Parathyroid adenoma (tissue), 2 donors: ENCODE data around the gene KNDC1.

ENCODE experiments used
- H2AFZ ChIP-seq: fragments of 300-600 bp; sonication (generic); one replicate; pipeline ENCODE4 v1.7.0; 2017; ENCODE audit warnings: antibody characterized with exemption, mild to moderate bottlenecking
- H3K27ac ChIP-seq: fragments of 300-600 bp; sonication (generic); one replicate; pipeline ENCODE4 v1.7.0; 2017
- H3K27me3 ChIP-seq: fragments of 300-600 bp; sonication (generic); one replicate; pipeline ENCODE4 v1.7.0; 2017; ENCODE audit warnings: low read length; ENCODE audit not compliant: control insufficient read depth, insufficient read depth
- H3K36me3 ChIP-seq: fragments of 300-600 bp; sonication (generic); one replicate; pipeline ENCODE4 v1.7.0; 2017; ENCODE audit warnings: low read length; ENCODE audit not compliant: control insufficient read depth, insufficient read depth
- H3K4me1 ChIP-seq: fragments of 300-600 bp; sonication (generic); one replicate; pipeline ENCODE4 v1.7.0; 2017; ENCODE audit warnings: control low read depth
- H3K4me2 ChIP-seq: fragments of 300-600 bp; sonication (generic); one replicate; pipeline ENCODE4 v1.7.0; 2017; ENCODE audit warnings: low read length
- H3K4me3 ChIP-seq: fragments of 300-600 bp; sonication (generic); one replicate; pipeline ENCODE4 v1.7.0; 2017; ENCODE audit warnings: low read depth, low read length
- H3K79me2 ChIP-seq: fragments of 300-600 bp; sonication (generic); one replicate; pipeline ENCODE4 v1.7.0; 2017; ENCODE audit warnings: control low read depth
- H3K9ac ChIP-seq: fragments of 300-600 bp; sonication (generic); one replicate; pipeline ENCODE4 v1.7.0; 2017; ENCODE audit warnings: mild to moderate bottlenecking
- H3K9me3 ChIP-seq: fragments of 300-600 bp; sonication (generic); one replicate; pipeline ENCODE4 v1.7.0; 2017; ENCODE audit warnings: low read length; ENCODE audit not compliant: control insufficient read depth
- TF ChIP-seq, protein P1 (sequence below): fragments of 300-600 bp; sonication (generic); IDR thresholded peaks from one replicate; pipeline ENCODE4 v1.7.0; 2017; ENCODE audit warnings: antibody characterized with exemption, mild to moderate bottlenecking
- donor health status: primary hyperparathyroidism.

KNDC1 gene

DNA sequence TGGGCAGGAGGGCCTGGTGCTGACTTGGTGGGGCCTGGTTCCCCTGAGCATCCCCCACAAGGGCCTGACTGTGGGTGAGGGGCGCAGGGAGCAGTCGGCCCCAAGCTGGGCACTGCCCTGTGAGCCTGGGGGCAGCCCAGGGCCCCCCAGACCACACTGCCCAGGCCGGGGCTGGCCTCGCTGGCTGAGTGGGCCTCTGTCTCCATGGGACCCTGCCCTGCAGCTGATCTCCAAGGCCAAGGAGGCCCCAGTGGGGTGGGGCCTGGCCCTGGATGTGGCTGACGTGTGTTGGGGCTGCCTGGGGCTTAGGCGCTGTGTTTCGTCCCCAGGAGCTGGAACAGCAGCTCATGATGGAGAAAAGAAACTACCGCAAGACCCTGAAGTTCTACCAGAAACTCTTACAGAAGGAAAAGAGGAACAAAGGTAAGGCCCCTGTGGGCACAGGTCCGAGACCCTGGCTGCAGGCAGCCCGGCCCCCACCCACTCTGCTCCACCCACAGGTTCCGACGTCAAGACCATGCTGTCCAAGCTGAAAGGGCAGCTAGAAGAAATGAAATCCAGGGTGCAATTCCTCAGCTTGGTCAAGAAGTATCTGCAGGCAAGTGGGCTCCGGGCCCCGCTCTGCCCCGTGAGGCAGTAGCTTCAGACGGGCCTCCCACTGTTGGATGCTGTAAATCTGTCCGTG is 46.5 kb downstream of the KNDC1 start:
- Histone ChIP-seq H3K4me3 (no peak overlapping the region), H2AFZ (no peak overlapping the region), H3K36me3 (no peaks in the 10 kb centered on the region), H3K9me3 (no peaks in the 10 kb centered on the region), H3K79me2 (no peaks in the 10 kb centered on the region), H3K4me2 (no peak overlapping the region), H3K9ac (no peak overlapping the region), H3K27me3 (no peaks in the 10 kb centered on the region), H3K27ac (no peak overlapping the region), H3K4me1 (no peaks in the 10 kb centered on the region)
- TF ChIP-seq, protein P1, sequence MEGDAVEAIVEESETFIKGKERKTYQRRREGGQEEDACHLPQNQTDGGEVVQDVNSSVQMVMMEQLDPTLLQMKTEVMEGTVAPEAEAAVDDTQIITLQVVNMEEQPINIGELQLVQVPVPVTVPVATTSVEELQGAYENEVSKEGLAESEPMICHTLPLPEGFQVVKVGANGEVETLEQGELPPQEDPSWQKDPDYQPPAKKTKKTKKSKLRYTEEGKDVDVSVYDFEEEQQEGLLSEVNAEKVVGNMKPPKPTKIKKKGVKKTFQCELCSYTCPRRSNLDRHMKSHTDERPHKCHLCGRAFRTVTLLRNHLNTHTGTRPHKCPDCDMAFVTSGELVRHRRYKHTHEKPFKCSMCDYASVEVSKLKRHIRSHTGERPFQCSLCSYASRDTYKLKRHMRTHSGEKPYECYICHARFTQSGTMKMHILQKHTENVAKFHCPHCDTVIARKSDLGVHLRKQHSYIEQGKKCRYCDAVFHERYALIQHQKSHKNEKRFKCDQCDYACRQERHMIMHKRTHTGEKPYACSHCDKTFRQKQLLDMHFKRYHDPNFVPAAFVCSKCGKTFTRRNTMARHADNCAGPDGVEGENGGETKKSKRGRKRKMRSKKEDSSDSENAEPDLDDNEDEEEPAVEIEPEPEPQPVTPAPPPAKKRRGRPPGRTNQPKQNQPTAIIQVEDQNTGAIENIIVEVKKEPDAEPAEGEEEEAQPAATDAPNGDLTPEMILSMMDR = no peak

DNA sequence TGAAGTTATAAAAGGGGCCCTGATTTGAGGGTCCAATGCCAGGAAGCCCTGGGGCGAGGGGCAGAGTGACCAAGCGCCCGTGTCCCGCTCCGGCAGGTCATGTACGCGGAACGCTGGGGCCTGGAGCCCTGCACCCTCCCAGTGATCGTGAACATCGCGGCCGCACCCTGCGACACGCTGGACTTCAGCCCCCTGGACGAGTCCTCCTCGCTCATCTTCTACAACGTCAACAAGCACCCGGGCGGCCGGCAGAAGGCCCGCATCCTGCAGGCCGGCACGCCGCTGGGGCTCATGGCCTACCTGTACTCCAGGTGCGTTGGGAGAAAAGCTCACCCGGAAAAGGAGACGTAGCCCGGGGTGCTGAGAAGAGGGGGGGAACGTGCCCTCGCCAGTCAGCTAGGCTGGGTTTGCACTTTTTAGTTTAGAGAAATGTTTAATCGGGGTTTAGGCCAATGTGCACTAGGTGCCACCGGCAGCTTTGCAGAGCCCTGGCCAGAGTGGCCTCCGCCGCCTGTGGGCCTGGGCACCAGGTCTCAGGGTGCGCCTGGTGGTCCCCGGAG is 47.1 kb downstream of the KNDC1 start:
- no peak overlapping the region for H3K4me3 ChIP-seq
- H3K79me2 ChIP-seq = no peaks in the 10 kb centered on the region
- H3K4me1 ChIP-seq = no peaks in the 10 kb centered on the region
- no peak overlapping the region for H3K27ac ChIP-seq
- TF ChIP-seq, protein P1 = no peak
- H3K27me3 ChIP-seq = no peaks in the 10 kb centered on the region
- H3K9ac ChIP-seq = no peak overlapping the region
- H2AFZ ChIP-seq = no peak overlapping the region
- no peaks in the 10 kb centered on the region for H3K36me3 ChIP-seq
- no peaks in the 10 kb centered on the region for H3K9me3 ChIP-seq
- no peak overlapping the region for H3K4me2 ChIP-seq

DNA sequence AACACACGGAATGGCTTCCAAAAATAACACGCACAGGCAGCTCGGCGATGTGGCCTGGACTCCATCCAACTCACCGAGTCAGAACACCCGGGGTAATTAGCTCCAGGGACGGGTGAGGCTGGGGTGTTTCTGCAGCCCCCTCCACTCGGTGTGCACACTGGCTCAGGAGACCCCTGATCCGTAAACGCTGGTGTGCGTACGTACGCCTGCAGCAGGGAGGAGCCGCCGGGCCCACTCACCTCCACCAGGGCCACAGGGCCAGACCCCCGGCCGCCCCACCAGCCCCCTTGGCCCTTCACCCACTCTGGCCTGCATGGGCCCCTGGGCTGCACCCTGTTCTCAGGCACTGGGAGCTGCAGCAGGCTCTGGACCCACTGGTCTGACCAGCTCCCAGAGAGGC is 47.6 kb downstream of the KNDC1 start:
- H3K9ac ChIP-seq = no peak overlapping the region
- no peaks in the 10 kb centered on the region for H3K79me2 ChIP-seq
- no peak overlapping the region for H3K4me2 ChIP-seq
- H3K27ac ChIP-seq = no peak overlapping the region
- H2AFZ ChIP-seq = no peak overlapping the region
- H3K9me3 ChIP-seq = no peaks in the 10 kb centered on the region
- H3K4me3 ChIP-seq = no peak overlapping the region
- no peaks in the 10 kb centered on the region for H3K36me3 ChIP-seq
- no peaks in the 10 kb centered on the region for H3K4me1 ChIP-seq
- TF ChIP-seq, protein P1 = no peak
- no peaks in the 10 kb centered on the region for H3K27me3 ChIP-seq

DNA sequence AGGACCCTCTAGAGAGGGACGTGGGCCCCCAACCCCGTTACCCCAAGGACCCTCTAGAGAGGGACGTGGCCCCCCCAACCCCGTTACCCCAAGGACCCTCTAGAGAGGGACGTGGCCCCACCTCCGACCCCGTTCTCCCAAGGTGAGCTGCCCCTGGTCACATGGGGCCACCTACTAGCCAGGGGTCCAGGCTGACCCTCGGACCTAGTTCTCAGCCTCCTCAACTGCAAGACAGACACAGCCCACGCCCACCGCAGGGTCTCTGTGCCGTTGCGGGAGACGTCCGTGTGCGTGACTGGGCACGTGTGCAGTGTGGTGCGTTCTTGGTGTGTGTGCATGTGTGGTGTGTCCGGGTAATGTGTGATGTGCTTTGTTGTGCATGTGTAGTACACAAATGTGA is 48.4 kb downstream of the KNDC1 start:
- no peak overlapping the region for H2AFZ ChIP-seq
- H3K27ac ChIP-seq = no peak overlapping the region
- H3K79me2 ChIP-seq = no peaks in the 10 kb centered on the region
- no peak overlapping the region for H3K9ac ChIP-seq
- no peak overlapping the region for H3K4me2 ChIP-seq
- H3K4me3 ChIP-seq = no peak overlapping the region
- no peaks in the 10 kb centered on the region for H3K27me3 ChIP-seq
- H3K36me3 ChIP-seq = no peaks in the 10 kb centered on the region
- TF ChIP-seq, protein P1 = no peak
- no peaks in the 10 kb centered on the region for H3K4me1 ChIP-seq
- no peaks in the 10 kb centered on the region for H3K9me3 ChIP-seq

DNA sequence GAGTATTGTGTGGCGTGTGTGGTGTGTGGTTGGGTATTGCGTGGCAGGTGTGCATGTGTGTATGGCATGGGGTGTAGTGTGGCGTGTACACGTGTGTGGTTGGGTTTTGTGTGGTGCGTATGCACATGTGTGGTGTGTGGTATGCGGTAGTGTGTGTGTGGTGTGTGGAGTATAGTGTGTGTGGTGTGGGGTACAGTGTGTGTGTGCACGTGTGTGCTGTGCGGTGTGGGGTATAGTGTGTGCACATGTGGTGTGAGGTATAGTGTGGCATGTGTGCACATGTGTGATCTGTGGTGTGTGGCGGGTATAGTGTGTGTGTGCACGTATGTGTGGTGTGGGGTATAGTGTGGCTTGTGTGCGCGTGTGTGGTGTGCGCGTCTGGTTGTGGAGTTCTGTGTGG is 49.1 kb downstream of the KNDC1 start:
- no peaks in the 10 kb centered on the region for H3K79me2 ChIP-seq
- no peaks in the 10 kb centered on the region for H3K27me3 ChIP-seq
- H3K4me1 ChIP-seq = no peaks in the 10 kb centered on the region
- TF ChIP-seq, protein P1 = no peak
- H3K4me2 ChIP-seq = no peak overlapping the region
- H2AFZ ChIP-seq = no peak overlapping the region
- no peaks in the 10 kb centered on the region for H3K9me3 ChIP-seq
- no peak overlapping the region for H3K4me3 ChIP-seq
- no peak overlapping the region for H3K9ac ChIP-seq
- H3K27ac ChIP-seq = no peak overlapping the region
- no peaks in the 10 kb centered on the region for H3K36me3 ChIP-seq
